GM12891 (cell line): ENCODE measurements around the gene NLRP12.
"Not testable (repeated sequence)": the region's sequence is repeated elsewhere in the genome, so short reads cannot be mapped to it uniquely, and the experiment has no call there.

ENCODE experiments used
- PAX5 ChIP-seq: IDR thresholded peaks from 2 replicates; pipeline ENCODE4 v1.6.1; 2011; ENCODE audit warnings: low read length, moderate library complexity, mild to moderate bottlenecking; ENCODE audit not compliant: insufficient read depth, severe bottlenecking
- POLR2A ChIP-seq: IDR thresholded peaks from 2 replicates; pipeline ENCODE4 v1.6.1; 2011; ENCODE audit warnings: low read depth, low read length, control low read depth
- POLR2AphosphoS5 ChIP-seq: IDR thresholded peaks from 2 replicates; pipeline ENCODE4 v1.6.1; 2011; ENCODE audit warnings: low read depth, low read length, control low read depth
- SPI1 ChIP-seq: IDR thresholded peaks from 2 replicates; pipeline ENCODE4 v1.6.1; 2011; ENCODE audit warnings: low read depth, low read length, control low read depth
- TAF1 ChIP-seq: IDR thresholded peaks from 2 replicates; pipeline ENCODE4 v1.6.1; 2011; ENCODE audit warnings: low read depth, low read length, control low read depth

GRCh38 chr19:53774491-53774890 is 49.6 kb downstream of the NLRP12 start:
- TF ChIP-seq POLR2A, POLR2AphosphoS5, PAX5, TAF1, SPI1: not testable (repeated sequence)
